H1 (cell line): ENCODE measurements around the gene NPIPB6. TPM values are rescaled to one million over a fixed set of nuclear protein-coding genes. Genes with fewer than 3 reads are reported as not detected.
A peak's percentile ranks its signal among the peaks of the same experiment; 100 is the strongest.
"Not testable (repeated sequence)": the region's sequence is repeated elsewhere in the genome, so short reads cannot be mapped to it uniquely, and the experiment has no call there.

ENCODE experiments used
- CTCF ChIA-PET: fragments of 300-600 bp; sonication (Branson Sonifier 250); formaldehyde crosslinking; loops from one replicate; lab custom pipeline; 2021; ENCODE audit not compliant: partially characterized antibody; lab: Charles Lee
- POLR2A ChIA-PET: fragments of 300-600 bp; sonication (Branson Sonifier 250); formaldehyde crosslinking; loops from one replicate; lab custom pipeline; 2021; ENCODE audit warnings: inconsistent platforms; ENCODE audit not compliant: partially characterized antibody; lab: Charles Lee
- DNase-seq, 2 experiments: peaks; one replicate each; pipeline versions ENCODE4 v3.0.0 to v3.0.0-alpha.2; 2010 to 2022; ENCODE audit warnings: low spot score in 2 of 2, low read depth in 1 of 2, mixed read lengths in 1 of 2
- FAIRE-seq: peaks from 2 replicates; lab custom pipeline; 2011; peaks lifted over from hg19 to GRCh38; lab: Jason Lieb, UNC
- H2AFZ ChIP-seq: 2 replicates; pipeline ENCODE4 v1.8.1; 2012; ENCODE audit warnings: low read length, inconsistent platforms
- H2AK5ac ChIP-seq: 2 replicates; pipeline ENCODE4 v1.6.1; 2013; ENCODE audit warnings: low read depth, low read length
- H2BK120ac ChIP-seq: replicated peaks from 2 replicates; pipeline ENCODE3; 2013; ENCODE audit warnings: low read depth, low read length, inconsistent platforms
- H2BK12ac ChIP-seq: 2 replicates; pipeline ENCODE4 v1.6.1; 2013; ENCODE audit warnings: low read depth, low read length
- H2BK15ac ChIP-seq: 2 replicates; pipeline ENCODE4 v1.6.1; 2013; ENCODE audit warnings: low read length
- H2BK20ac ChIP-seq: 2 replicates; pipeline ENCODE4 v1.6.1; 2013; ENCODE audit warnings: low read length
- H2BK5ac ChIP-seq: 2 replicates; pipeline ENCODE4 v1.6.1; 2013; ENCODE audit warnings: low read depth, low read length
- H3K14ac ChIP-seq: 2 replicates; pipeline ENCODE4 v1.6.1; 2013; ENCODE audit warnings: inconsistent platforms; ENCODE audit not compliant: insufficient read length
- H3K18ac ChIP-seq: 2 replicates; pipeline ENCODE4 v1.6.1; 2013; ENCODE audit warnings: low read length; ENCODE audit errors: extremely low read depth
- H3K23ac ChIP-seq: 2 replicates; pipeline ENCODE4 v1.6.1; 2013; ENCODE audit warnings: inconsistent platforms; ENCODE audit not compliant: insufficient read length
- H3K23me2 ChIP-seq: 2 replicates; pipeline ENCODE4 v1.6.1; 2013; ENCODE audit warnings: low read depth, low read length
- H3K27ac ChIP-seq: 2 replicates; pipeline ENCODE4 v1.6.1; 2011; ENCODE audit warnings: low read depth, low read length, inconsistent platforms
- H3K27me3 ChIP-seq, 4 experiments: replicated peaks in 1 of 4; 1 replicate in 1 of 4; 2 replicates in 3 of 4; pipeline versions ENCODE4 v1.6.1 to v1.8.1; 2011 to 2013; ENCODE audit warnings: low read length in 3 of 4, mild to moderate bottlenecking in 3 of 4, inconsistent platforms in 2 of 4, mixed read lengths in 2 of 4, moderate library complexity in 1 of 4; ENCODE audit not compliant: control insufficient read depth in 3 of 4, insufficient read depth in 3 of 4; ENCODE audit errors: extremely low read depth in 1 of 4
- H3K36me3 ChIP-seq, 4 experiments: 2 replicates each; pipeline versions ENCODE4 v1.6.1 to v1.8.1; 2011 to 2013; ENCODE audit warnings: mild to moderate bottlenecking in 4 of 4, low read length in 3 of 4, moderate library complexity in 2 of 4, control low read depth in 1 of 4, inconsistent platforms in 1 of 4; ENCODE audit not compliant: insufficient read depth in 4 of 4, control insufficient read depth in 2 of 4
- H3K4ac ChIP-seq: replicated peaks from 2 replicates; pipeline ENCODE3; 2013; ENCODE audit warnings: low read length, low read depth, mixed read lengths, inconsistent platforms; ENCODE audit not compliant: insufficient read length
- H3K4me1 ChIP-seq, 4 experiments: replicated peaks in 1 of 4; 1 replicate in 1 of 4; 2 replicates in 3 of 4; pipeline versions ENCODE4 v1.6.1 to v1.8.1; 2011 to 2013; ENCODE audit warnings: low read length in 3 of 4, inconsistent platforms in 2 of 4, mixed read lengths in 1 of 4; ENCODE audit not compliant: insufficient read depth in 4 of 4, control insufficient read depth in 3 of 4
- H3K4me2 ChIP-seq, 2 experiments: 2 replicates each; pipeline versions ENCODE4 v1.6.1 to v1.8.1; 2011 to 2013; ENCODE audit warnings: low read depth in 2 of 2, low read length in 2 of 2, control low read depth in 1 of 2, inconsistent platforms in 1 of 2, mild to moderate bottlenecking in 1 of 2; ENCODE audit not compliant: insufficient read depth in 1 of 2
- H3K4me3 ChIP-seq, 4 experiments: fragments of 200-600, 300-600 bp in 1 of 4; sonication (generic), shearing (Covaris generic), sonication (Bioruptor Twin) in 1 of 4; 2 replicates each; pipeline versions ENCODE4 v1.5.1 to v1.8.1; 2011 to 2016; ENCODE audit warnings: low read length in 4 of 4, low read depth in 3 of 4, control low read depth in 2 of 4, inconsistent platforms in 2 of 4, mild to moderate bottlenecking in 2 of 4, mixed read lengths in 1 of 4, moderate library complexity in 1 of 4; ENCODE audit not compliant: insufficient read depth in 2 of 4; ENCODE audit errors: extremely low read depth in 1 of 4
- H3K56ac ChIP-seq: replicated peaks from 2 replicates; pipeline ENCODE3; 2013; ENCODE audit warnings: low read depth, mild to moderate bottlenecking, mixed read lengths, low read length, inconsistent platforms; ENCODE audit not compliant: insufficient read length
- H3K79me1 ChIP-seq: 2 replicates; pipeline ENCODE4 v1.6.1; 2013; ENCODE audit warnings: low read depth, low read length, control low read depth
- H3K79me2 ChIP-seq, 2 experiments: 2 replicates each; pipeline versions ENCODE4 v1.6.1 to v1.8.1; 2012 to 2013; ENCODE audit warnings: low read length in 2 of 2, mild to moderate bottlenecking in 2 of 2, inconsistent platforms in 1 of 2; ENCODE audit not compliant: insufficient read depth in 2 of 2, control insufficient read depth in 1 of 2
- H3K9ac ChIP-seq, 4 experiments: replicated peaks in 1 of 4; 1 replicate in 1 of 4; 2 replicates in 3 of 4; pipeline versions ENCODE4 v1.6.1 to v1.8.1; 2011 to 2013; ENCODE audit warnings: low read depth in 3 of 4, low read length in 3 of 4, control low read depth in 2 of 4, mild to moderate bottlenecking in 2 of 4, moderate library complexity in 2 of 4, inconsistent platforms in 1 of 4; ENCODE audit errors: extremely low read depth in 1 of 4
- H3K9me3 ChIP-seq, 2 experiments: 2 replicates each; pipeline versions ENCODE4 v1.6.1 to v1.8.1; 2012 to 2013; ENCODE audit warnings: mild to moderate bottlenecking in 2 of 2, moderate library complexity in 2 of 2, control low read depth in 1 of 2, inconsistent platforms in 1 of 2, low read depth in 1 of 2, low read length in 1 of 2, mixed read lengths in 1 of 2; ENCODE audit not compliant: insufficient read depth in 2 of 2
- H4K20me1 ChIP-seq, 2 experiments: replicated peaks in 1 of 2; 2 replicates each; pipeline versions ENCODE3 to v1.8.1; 2011 to 2013; ENCODE audit warnings: inconsistent platforms in 2 of 2, low read length in 2 of 2, mild to moderate bottlenecking in 1 of 2; ENCODE audit not compliant: insufficient read depth in 2 of 2, control insufficient read depth in 1 of 2
- H4K5ac ChIP-seq: 2 replicates; pipeline ENCODE4 v1.6.1; 2013; ENCODE audit warnings: low read length, low read depth, mixed read lengths, inconsistent platforms; ENCODE audit not compliant: insufficient read length
- H4K8ac ChIP-seq: 2 replicates; pipeline ENCODE4 v1.8.0; 2013; ENCODE audit warnings: mild to moderate bottlenecking, moderate library complexity, low read length, inconsistent platforms; ENCODE audit not compliant: insufficient read depth; ENCODE audit errors: extremely low read depth
- H4K91ac ChIP-seq: replicated peaks from 2 replicates; pipeline ENCODE3; 2013; ENCODE audit warnings: low read length, mixed read lengths, inconsistent platforms; ENCODE audit not compliant: insufficient read length
- ATF3 ChIP-seq: IDR thresholded peaks from 2 replicates; pipeline ENCODE4 v1.6.1; 2011; ENCODE audit warnings: low read depth, mild to moderate bottlenecking, low read length; ENCODE audit not compliant: insufficient read depth
- TAF1 ChIP-seq: IDR thresholded peaks from 2 replicates; pipeline ENCODE4 v1.6.1; 2011; ENCODE audit warnings: mild to moderate bottlenecking, low read depth, low read length
- USF2 ChIP-seq: IDR thresholded peaks from 2 replicates; pipeline ENCODE4 v1.6.1; 2011; ENCODE audit warnings: low read length, improper control_type of control experiment
- WGBS, 2 experiments: shearing (Covaris generic) in 1 of 2; methylation state at CpG; one replicate each; pipeline versions ENCODE4 v1.1.6 to v1.1.7; 2013 to 2015; ENCODE audit warnings: low lambda C conversion rate in 2 of 2, mixed read lengths in 2 of 2, inconsistent platforms in 1 of 2, low coverage in 1 of 2, missing lambda C conversion rate in 1 of 2; ENCODE audit not compliant: insufficient replicate concordance in 2 of 2, insufficient coverage in 1 of 2, insufficient read length in 1 of 2; ENCODE audit errors: extremely low coverage in 1 of 2, missing lambda C conversion rate in 1 of 2; 5-methylcytosine and 5-hydroxymethylcytosine counted together
- polyA plus RNA-seq, 7 experiments: library from polyadenylated mRNA; depleted of rRNA in 3 of 7; stranded (reverse) in 5 of 7; unstranded in 2 of 7; fragments of >200 nt in 5 of 7; fragments of 200-250 nt in 2 of 7; gene quantifications; 1 replicate in 5 of 7; 2 replicates in 1 of 7; 4 replicates in 1 of 7; pipeline versions ENCODE4 v1.2.1 to v1.2.3, GENCODE V29; 2011 to 2013; ENCODE audit warnings: missing spikeins in 2 of 7, mixed read lengths in 2 of 7
- total RNA-seq: library from RNA; stranded (reverse); fragmentation: NEBNext Ultra II Directional; extraction: Animal tissue kit (Norgen Biotek cat#: 25700); gene quantifications from 2 replicates; pipeline ENCODE4 v1.2.1, GENCODE V29; 2021

The NPIPB6 gene
- total and polyA plus RNA-seq, 2 of the 8 experiments (the other 6 are each of a cell fraction or from before 2014, with no cell fraction given): 0.83 to 1.9 TPM

GRCh38 chr16:28330232-28330631 is 33.1 kb downstream of the NPIPB6 start:
- H3K9ac ChIP-seq, H3K79me1 ChIP-seq, H4K5ac ChIP-seq, H3K27ac ChIP-seq, H4K91ac ChIP-seq, POLR2A ChIA-PET, H3K56ac ChIP-seq, H3K23me2 ChIP-seq, H3K27me3 ChIP-seq, H2BK15ac ChIP-seq, H3K4me1 ChIP-seq, H3K36me3 ChIP-seq, H2AK5ac ChIP-seq, H2BK12ac ChIP-seq, H2BK20ac ChIP-seq, H3K23ac ChIP-seq, H4K20me1 ChIP-seq, H3K79me2 ChIP-seq, H3K18ac ChIP-seq, H4K8ac ChIP-seq, H2BK120ac ChIP-seq, H2AFZ ChIP-seq, H3K4me3 ChIP-seq, H3K4me2 ChIP-seq, H3K9me3 ChIP-seq, FAIRE-seq, H2BK5ac ChIP-seq, H3K14ac ChIP-seq, H3K4ac ChIP-seq: not testable (repeated sequence)
- CTCF ChIA-PET: interaction anchor here (0.9 kb wide), 2 partner anchors 8 to 13 kb away, joined by 3 to 6 read pairs; no protein-coding TSS in a partner anchor
- peak in 1 of 2 experiments; percentile 77 for DNase-seq
- TF ChIP-seq TAF1 (0 out of 2 replicates have a peak, but pooled peaks have one; percentile 20), ATF3 (0 out of 2 replicates have a peak, but pooled peaks have one; percentile 28), USF2 (peak; percentile 78)
- WGBS, 2 experiments: 21% methylated on average over 7 of the region's 9 CpGs; no CpG with 5 or more reads in 1 of the 2 experiments
